HepG2 (cell line): ENCODE measurements around the gene IFIT2. TPM values are rescaled to one million over a fixed set of nuclear protein-coding genes. Genes with fewer than 3 reads are reported as not detected.

Experiments
- ATAC-seq: fragments of 200-7000 bp; cut with Tn5 transposase; 3 replicates; pipeline ENCODE4 v1.9.1; 2020; ENCODE audit warnings: mild to moderate bottlenecking, moderate library complexity
- BruUV-seq: library from RNA; stranded (reverse); fragments of 400-500 nt; replicated peaks from 2 replicates; lab custom pipeline; 2021; lab: Mats Ljungman, UMichigan
- CTCF ChIA-PET: fragments of 300-600 bp; formaldehyde crosslinking; extraction: SDS; loops from one replicate; lab custom pipeline; 2021; ENCODE audit warnings: low total read pairs, inconsistent platforms, low intra/inter-chr PET ratio; lab: Yijun Ruan, JAX
- POLR2A ChIA-PET: fragments of 350-600 bp; sonication (Branson Sonifier 250); formaldehyde crosslinking; loops from one replicate; lab custom pipeline; 2020; ENCODE audit warnings: antibody characterized with exemption, inconsistent platforms; lab: Yijun Ruan, JAX
- DNase-seq: peaks from one replicate; pipeline ENCODE4 v3.0.0-alpha.2; 2015; ENCODE audit warnings: low spot score
- FAIRE-seq: peaks from 3 replicates; lab custom pipeline; 2011; peaks lifted over from hg19 to GRCh38; lab: Jason Lieb, UNC
- H2AFZ ChIP-seq: one replicate; pipeline ENCODE4 v1.6.1; 2011; ENCODE audit warnings: low read length, inconsistent platforms
- H3K27ac ChIP-seq: fragments of 300-600 bp; 3 replicates; pipeline ENCODE4 v1.8.0; 2011; ENCODE audit warnings: mixed run types, mild to moderate bottlenecking, mixed read lengths, low read length, inconsistent platforms; ENCODE audit not compliant: insufficient read depth; ENCODE audit errors: extremely low read length
- H3K27me3 ChIP-seq, 2 experiments: fragments of 200-600 bp in 1 of 2; 2 replicates in 1 of 2; 3 replicates in 1 of 2; pipeline versions ENCODE4 v1.6.0 to v1.8.0; 2011; ENCODE audit warnings: low read length in 2 of 2, mild to moderate bottlenecking in 2 of 2, moderate library complexity in 2 of 2, inconsistent platforms in 1 of 2; ENCODE audit not compliant: insufficient read depth in 2 of 2, control insufficient read depth in 1 of 2
- H3K36me3 ChIP-seq, 2 experiments: fragments of 200-600 bp in 1 of 2; replicated peaks in 1 of 2; 2 replicates in 1 of 2; 3 replicates in 1 of 2; pipeline versions ENCODE4 v1.5.1 to v1.8.0; 2011; ENCODE audit warnings: low read length in 2 of 2, inconsistent platforms in 1 of 2; ENCODE audit not compliant: insufficient read depth in 2 of 2, control insufficient read depth in 1 of 2
- H3K4me1 ChIP-seq: 2 replicates; pipeline ENCODE4 v1.5.1; 2012; ENCODE audit warnings: low read length, inconsistent platforms; ENCODE audit not compliant: insufficient read depth
- H3K4me2 ChIP-seq: 2 replicates; pipeline ENCODE4 v1.6.0; 2011; ENCODE audit warnings: low read depth, low read length, inconsistent platforms
- H3K4me3 ChIP-seq, 3 experiments: fragments of 200-600 bp in 1 of 3; sonication (generic), shearing (Covaris generic) in 1 of 3; replicated peaks in 1 of 3; 2 replicates each; pipeline ENCODE4 v1.5.1; 2011 to 2016; ENCODE audit warnings: low read length in 3 of 3, inconsistent platforms in 2 of 3, low read depth in 2 of 3, mild to moderate bottlenecking in 2 of 3, control low read depth in 1 of 3, mixed read lengths in 1 of 3; ENCODE audit not compliant: insufficient read depth in 1 of 3
- H3K79me2 ChIP-seq: one replicate; pipeline ENCODE4 v1.6.1; 2011; ENCODE audit warnings: low read length, inconsistent platforms; ENCODE audit not compliant: insufficient read depth
- H3K9ac ChIP-seq: 2 replicates; pipeline ENCODE4 v1.6.0; 2011; ENCODE audit warnings: mild to moderate bottlenecking, low read depth, low read length, inconsistent platforms; ENCODE audit not compliant: insufficient read depth
- H3K9me3 ChIP-seq: 2 replicates; pipeline ENCODE4 v1.5.1; 2012; ENCODE audit warnings: mild to moderate bottlenecking, low read length
- H4K20me1 ChIP-seq: 2 replicates; pipeline ENCODE4 v1.6.0; 2011; ENCODE audit warnings: inconsistent platforms, mild to moderate bottlenecking, low read length, moderate library complexity; ENCODE audit not compliant: insufficient read depth
- ASH2L ChIP-seq: fragments of 300-600, 200-600 bp; sonication (generic); IDR thresholded peaks from 2 replicates; pipeline ENCODE4 v1.7.0; 2017; ENCODE audit warnings: low read depth, mild to moderate bottlenecking, moderate library complexity, mixed read lengths, low read length; ENCODE audit not compliant: insufficient read length
- EZH2 ChIP-seq: conservative IDR thresholded peaks from 2 replicates; pipeline ENCODE4 v1.6.1; 2012; ENCODE audit warnings: mild to moderate bottlenecking, low read depth, low read length, moderate library complexity
- MNT ChIP-seq: fragments of 450-650 bp; IDR thresholded peaks from 2 replicates; pipeline ENCODE4 v1.6.1; 2016
- NFAT5 ChIP-seq: sonication (generic); formaldehyde crosslinking; IDR thresholded peaks from 2 replicates; pipeline ENCODE4 v1.4.0; 2020; ENCODE audit warnings: missing genetic modification reagents
- NR2C2 ChIP-seq: sonication (generic); formaldehyde crosslinking; IDR thresholded peaks from 2 replicates; pipeline ENCODE4 v1.4.0; 2020; ENCODE audit warnings: missing genetic modification reagents, mild to moderate bottlenecking, moderate library complexity, borderline replicate concordance
- NRL ChIP-seq: sonication (generic); formaldehyde crosslinking; IDR thresholded peaks from 2 replicates; pipeline ENCODE4 v1.5.0; 2020; ENCODE audit warnings: missing genetic modification reagents, mild to moderate bottlenecking, moderate library complexity, borderline replicate concordance
- RARA ChIP-seq: IDR thresholded peaks from 2 replicates; pipeline ENCODE4 v1.6.1; 2016; ENCODE audit warnings: missing genetic modification reagents, missing compliant biosample characterization
- TBX2 ChIP-seq: sonication (generic); formaldehyde crosslinking; IDR thresholded peaks from 2 replicates; pipeline ENCODE4 v1.5.0; 2020; ENCODE audit warnings: missing genetic modification reagents, mild to moderate bottlenecking, borderline replicate concordance
- ZMYM2 ChIP-seq: sonication (generic); formaldehyde crosslinking; IDR thresholded peaks from 2 replicates; pipeline ENCODE4 v1.8.0; 2022; ENCODE audit warnings: mild to moderate bottlenecking, missing genetic modification reagents
- ZNF629 ChIP-seq: sonication (generic); formaldehyde crosslinking; conservative IDR thresholded peaks from 2 replicates; pipeline ENCODE4 v1.5.0; 2020; ENCODE audit warnings: missing genetic modification reagents
- ZNF773 ChIP-seq: sonication (generic); formaldehyde crosslinking; IDR thresholded peaks from 2 replicates; pipeline ENCODE4 v1.4.0; 2020; ENCODE audit warnings: missing genetic modification reagents, borderline replicate concordance
- ZNF891 ChIP-seq: sonication (generic); formaldehyde crosslinking; IDR thresholded peaks from 2 replicates; pipeline ENCODE4 v1.5.0; 2020; ENCODE audit warnings: mild to moderate bottlenecking, missing genetic modification reagents
- in situ Hi-C: cut with HindIII; loops from 2 replicates; pipeline ENCODE4 v1.10.0; 2017; ENCODE audit warnings: low pct_unique_long_range_greater_than_20kb; ENCODE audit not compliant: extremely low pct_ligation_motif_present
- intact Hi-C: fragments of 100-400 bp; cut with micrococcal nuclease; formaldehyde crosslinking; loops from one replicate; pipeline ENCODE4 v1.10.0; 2022; ENCODE audit not compliant: unreplicated experiment
- polyA plus RNA-seq, 8 experiments: library from polyadenylated mRNA; depleted of rRNA in 3 of 8; stranded (reverse) in 7 of 8; unstranded in 1 of 8; fragments of >200 nt; fragmentation: Illumina TruSeq in 4 of 8; extraction: Trizol in 4 of 8; gene quantifications; 2 replicates each; pipeline versions ENCODE4 v1.2.1 to v1.2.3, GENCODE V29; 2011 to 2016; ENCODE audit warnings: low read depth in 4 of 8, missing spikeins in 1 of 8, mixed read lengths in 1 of 8; ENCODE audit not compliant: insufficient read depth in 1 of 8
- total RNA-seq, 5 experiments: library from RNA; depleted of rRNA; stranded (reverse); fragments of >200 nt; fragmentation: Illumina TruSeq; extraction: Trizol; gene quantifications; 2 replicates each; pipeline ENCODE4 v1.2.3, GENCODE V29; 2016; ENCODE audit warnings: low read depth in 1 of 5
- TF ChIP-seq, protein P1 (sequence below): sonication (generic); formaldehyde crosslinking; IDR thresholded peaks from 2 replicates; pipeline ENCODE4 v1.4.0; 2020; ENCODE audit warnings: mild to moderate bottlenecking, missing genetic modification reagents

The IFIT2 gene
- total and polyA plus RNA-seq, 2 of the 13 experiments (the other 11 are each of a cell fraction or from before 2014, with no cell fraction given), result 0.04 to 0.15 TPM

DNA sequence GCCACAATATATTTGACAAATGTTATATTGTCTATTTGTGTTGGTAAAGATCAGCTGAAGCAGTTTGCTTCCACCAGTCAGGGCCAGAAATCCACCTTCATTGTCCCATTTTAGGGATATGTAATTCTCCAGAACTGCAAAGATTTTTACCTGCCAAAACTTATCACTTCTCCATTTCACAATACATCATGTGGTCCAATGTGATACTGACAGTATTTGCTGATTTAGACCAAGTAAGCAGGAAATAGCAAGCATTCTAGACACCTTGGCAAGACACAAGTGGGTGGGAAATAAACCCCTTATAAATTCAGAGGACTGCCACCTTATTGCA is 31.7 kb upstream of the IFIT2 start:
- H3K4me2 ChIP-seq, result peak overlapping the region; percentile 47
- peak overlapping the region; percentile 34 for H3K27ac ChIP-seq
- intact Hi-C loops (no loop called here), in situ Hi-C loops (no loop called here)
- H3K9me3 ChIP-seq, result no peaks in the 10 kb centered on the region
- no peaks in the 10 kb centered on the region for H3K27me3 ChIP-seq
- BruUV-seq, result no TSS peak
- no peak overlapping the region for H3K9ac ChIP-seq
- TF ChIP-seq TBX2 (CRISPR knock-in tag), result 0 out of 2 replicates have a peak, but pooled peaks have one; percentile 32
- no peak for TF ChIP-seq ZNF891
- TF ChIP-seq EZH2, result no peak
- TF ChIP-seq MNT, result no peak
- no peak for TF ChIP-seq ZNF773 (CRISPR knock-in tag)
- 0 out of 2 replicates have a peak, but pooled peaks have one; percentile 13 for TF ChIP-seq ZMYM2
- TF ChIP-seq, protein P1, sequence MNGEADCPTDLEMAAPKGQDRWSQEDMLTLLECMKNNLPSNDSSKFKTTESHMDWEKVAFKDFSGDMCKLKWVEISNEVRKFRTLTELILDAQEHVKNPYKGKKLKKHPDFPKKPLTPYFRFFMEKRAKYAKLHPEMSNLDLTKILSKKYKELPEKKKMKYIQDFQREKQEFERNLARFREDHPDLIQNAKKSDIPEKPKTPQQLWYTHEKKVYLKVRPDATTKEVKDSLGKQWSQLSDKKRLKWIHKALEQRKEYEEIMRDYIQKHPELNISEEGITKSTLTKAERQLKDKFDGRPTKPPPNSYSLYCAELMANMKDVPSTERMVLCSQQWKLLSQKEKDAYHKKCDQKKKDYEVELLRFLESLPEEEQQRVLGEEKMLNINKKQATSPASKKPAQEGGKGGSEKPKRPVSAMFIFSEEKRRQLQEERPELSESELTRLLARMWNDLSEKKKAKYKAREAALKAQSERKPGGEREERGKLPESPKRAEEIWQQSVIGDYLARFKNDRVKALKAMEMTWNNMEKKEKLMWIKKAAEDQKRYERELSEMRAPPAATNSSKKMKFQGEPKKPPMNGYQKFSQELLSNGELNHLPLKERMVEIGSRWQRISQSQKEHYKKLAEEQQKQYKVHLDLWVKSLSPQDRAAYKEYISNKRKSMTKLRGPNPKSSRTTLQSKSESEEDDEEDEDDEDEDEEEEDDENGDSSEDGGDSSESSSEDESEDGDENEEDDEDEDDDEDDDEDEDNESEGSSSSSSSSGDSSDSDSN (CRISPR knock-in tag), result no peak
- 0 out of 2 replicates have a peak, but pooled peaks have one; percentile 4 for TF ChIP-seq ZNF629
- TF ChIP-seq RARA (CRISPR knock-in tag), result 0 out of 2 replicates have a peak, but pooled peaks have one; percentile 1
- no peak for TF ChIP-seq NRL (CRISPR knock-in tag)
- no peak for TF ChIP-seq NFAT5 (CRISPR knock-in tag)
- peak; percentile 21 for TF ChIP-seq ASH2L
- TF ChIP-seq NR2C2 (CRISPR knock-in tag), result 0 out of 2 replicates have a peak, but pooled peaks have one; percentile 6
- no peaks in the 10 kb centered on the region for H3K36me3 ChIP-seq
- ChIA-PET POLR2A (interaction anchor here (0.6 to 1.6 kb wide), 5 partner anchors 8 to 103 kb away, joined by 3 to 6 read pairs (median 4); partner anchors contain the start of genes IFIT3 and LIPA), CTCF (no interaction called here)
- H2AFZ ChIP-seq, result no peak overlapping the region
- FAIRE-seq, result no peak
- no peak for ATAC-seq
- H3K4me3 ChIP-seq, result no peak overlapping the region
- H3K4me1 ChIP-seq, result peaks cover 21% of the 10 kb centered on the region
- no peak for DNase-seq
- H4K20me1 ChIP-seq, result no peaks in the 10 kb centered on the region
- no peaks in the 10 kb centered on the region for H3K79me2 ChIP-seq
